T-helper 2 cell treated with Interferon-gamma antibody and Interleukin-4, amounts not matched to agents 100 ng/mL and 5 ng/mL, for 36 hours (primary cell): Measurements from ENCODE around the gene ALDH1L1. TPM values are rescaled to one million over a fixed set of nuclear protein-coding genes. Genes with fewer than 3 reads are reported as not detected.

Source experiments
- intact Hi-C: fragments of 100-400 bp; cut with micrococcal nuclease; formaldehyde crosslinking; loops from one replicate; pipeline ENCODE4 v1.15.1; 2023
- total RNA-seq: library from RNA; stranded (reverse); gene quantifications from 2 replicates; pipeline ENCODE4 v1.2.3, GENCODE V29; 2022

The ALDH1L1 gene
- total RNA-seq, 1 donor from 2014 or later = not detected

DNA sequence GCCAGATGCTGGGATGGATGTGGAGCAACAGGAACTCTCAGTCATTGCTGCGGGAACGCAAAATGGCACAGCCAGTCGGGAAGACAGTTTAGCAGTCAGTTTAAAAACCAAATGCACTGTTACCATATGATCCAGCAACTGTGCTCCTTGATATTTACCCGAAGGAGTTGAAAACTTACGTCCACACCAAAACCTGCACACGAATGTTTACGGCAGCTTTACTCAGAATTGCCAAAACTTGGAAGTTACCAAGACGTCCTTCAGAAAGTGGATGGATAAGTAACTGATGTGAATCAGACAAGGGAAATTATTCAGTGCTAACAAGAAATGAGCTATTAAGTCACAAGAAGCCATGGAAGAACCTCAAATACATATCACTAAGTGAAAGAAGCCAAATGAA, 60.4 kb downstream of the ALDH1L1 start:
- intact Hi-C loops = no loop called here

DNA sequence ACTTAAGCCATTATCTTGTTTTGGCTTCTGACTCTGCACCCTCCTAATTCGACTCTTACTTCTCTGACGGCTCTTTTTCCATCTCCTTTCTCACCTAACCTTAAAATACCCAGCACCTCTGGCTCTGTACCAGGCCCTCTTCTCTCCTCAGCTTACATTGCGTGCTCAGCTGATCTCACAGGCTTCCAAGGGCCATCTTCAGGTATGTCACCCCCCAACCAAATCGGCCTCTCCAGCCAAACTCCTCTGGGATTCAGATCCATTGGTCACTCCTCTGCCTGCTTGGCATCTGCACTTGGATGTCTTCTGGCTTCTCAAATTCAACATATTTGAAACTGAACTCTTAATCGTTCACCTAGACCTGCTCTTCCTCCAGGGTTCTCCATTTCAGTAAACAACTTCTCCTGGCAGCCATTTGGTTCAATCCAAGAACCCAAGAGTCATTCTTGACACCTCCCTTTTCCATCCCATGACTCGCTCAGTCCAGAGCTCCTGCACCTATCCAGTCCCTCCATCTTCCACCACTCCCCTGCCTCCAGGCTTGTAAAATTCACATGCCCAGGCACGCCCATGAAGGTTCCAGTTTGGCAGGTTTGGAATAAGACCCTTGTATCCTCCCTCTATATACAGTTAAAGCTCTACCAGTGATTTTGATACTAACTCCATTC, 61.2 kb downstream of the ALDH1L1 start:
- intact Hi-C loops = no loop called here

DNA sequence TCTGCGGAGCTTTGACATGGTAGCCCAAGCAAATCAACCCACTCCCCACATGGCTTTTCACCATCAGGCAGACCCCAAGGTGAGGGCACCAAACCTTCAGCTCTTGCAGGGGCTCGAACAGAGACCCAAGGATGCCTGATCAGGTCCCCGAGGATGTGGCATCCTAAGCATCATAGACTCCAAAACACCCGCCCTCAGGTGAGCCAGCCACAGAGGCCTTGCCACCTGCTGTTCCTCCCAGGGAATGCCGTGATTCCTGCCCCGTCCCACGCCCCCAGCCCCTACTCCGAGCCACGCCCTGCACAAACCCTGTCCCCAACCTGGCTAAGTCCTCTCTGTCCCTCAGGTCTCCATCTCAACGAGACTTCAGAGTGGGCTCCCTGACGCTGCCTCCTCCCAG, 61.8 kb downstream of the ALDH1L1 start:
- intact Hi-C loops = no loop called here

DNA sequence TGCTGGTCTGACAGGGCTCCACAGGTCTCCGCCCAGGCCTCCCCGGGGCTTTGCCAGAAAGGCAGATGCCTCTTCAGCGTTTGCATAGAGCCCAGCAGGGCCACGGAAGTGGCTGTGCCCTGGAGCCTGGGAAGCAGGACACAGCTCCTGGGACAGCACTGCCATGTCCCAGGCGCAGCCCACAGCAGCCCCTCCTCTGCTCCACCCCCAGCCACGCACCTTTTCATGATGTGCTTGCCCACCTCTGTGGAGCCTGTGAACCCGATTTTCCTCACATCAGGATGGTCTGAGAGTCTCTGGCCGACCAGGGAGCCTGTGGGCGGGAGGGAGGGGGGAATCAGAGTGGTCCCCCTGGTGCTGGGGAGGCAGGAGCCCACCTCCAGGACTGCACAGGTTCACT, 62.6 kb downstream of the ALDH1L1 start:
- intact Hi-C loops = no loop called here

DNA sequence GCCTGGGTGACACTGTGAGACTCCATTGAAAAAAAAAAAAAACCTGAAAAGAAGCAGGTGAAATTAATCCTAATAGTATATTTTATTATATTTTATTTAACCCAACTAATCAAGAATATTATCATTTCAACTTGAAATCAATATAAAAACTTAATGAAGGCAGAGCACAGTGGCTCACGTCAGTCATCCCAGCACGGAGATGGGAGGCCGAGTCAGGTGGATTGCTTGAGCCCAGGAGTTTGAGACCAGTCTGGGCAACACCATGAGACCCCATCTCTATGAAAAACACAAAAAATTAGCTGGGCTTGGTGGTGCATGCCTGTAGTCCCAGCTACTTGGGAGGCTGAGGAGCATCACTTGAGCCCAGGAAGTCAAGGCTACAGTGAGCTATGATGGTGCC, 63.2 kb downstream of the ALDH1L1 start:
- intact Hi-C loops = no loop called here

DNA sequence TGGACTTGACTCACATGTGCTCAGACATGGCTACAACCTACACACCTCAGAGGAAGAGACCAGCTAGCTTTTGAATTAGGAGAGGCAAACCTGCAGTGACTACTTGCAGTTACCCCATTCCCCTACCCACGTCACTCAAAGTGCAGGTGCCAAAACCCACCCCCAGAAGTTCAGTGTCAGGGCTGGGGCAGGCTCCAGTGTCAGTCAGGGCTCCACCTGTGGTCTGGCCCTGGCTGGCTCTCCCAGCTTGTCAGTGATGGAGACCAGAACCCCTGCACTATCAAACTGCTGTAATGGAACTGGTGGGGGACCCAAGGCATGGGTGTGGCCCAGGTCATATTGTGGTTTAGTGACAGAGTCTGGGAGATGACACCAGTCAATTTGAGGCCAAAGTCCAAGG, 63.9 kb downstream of the ALDH1L1 start:
- intact Hi-C loops = no loop called here

DNA sequence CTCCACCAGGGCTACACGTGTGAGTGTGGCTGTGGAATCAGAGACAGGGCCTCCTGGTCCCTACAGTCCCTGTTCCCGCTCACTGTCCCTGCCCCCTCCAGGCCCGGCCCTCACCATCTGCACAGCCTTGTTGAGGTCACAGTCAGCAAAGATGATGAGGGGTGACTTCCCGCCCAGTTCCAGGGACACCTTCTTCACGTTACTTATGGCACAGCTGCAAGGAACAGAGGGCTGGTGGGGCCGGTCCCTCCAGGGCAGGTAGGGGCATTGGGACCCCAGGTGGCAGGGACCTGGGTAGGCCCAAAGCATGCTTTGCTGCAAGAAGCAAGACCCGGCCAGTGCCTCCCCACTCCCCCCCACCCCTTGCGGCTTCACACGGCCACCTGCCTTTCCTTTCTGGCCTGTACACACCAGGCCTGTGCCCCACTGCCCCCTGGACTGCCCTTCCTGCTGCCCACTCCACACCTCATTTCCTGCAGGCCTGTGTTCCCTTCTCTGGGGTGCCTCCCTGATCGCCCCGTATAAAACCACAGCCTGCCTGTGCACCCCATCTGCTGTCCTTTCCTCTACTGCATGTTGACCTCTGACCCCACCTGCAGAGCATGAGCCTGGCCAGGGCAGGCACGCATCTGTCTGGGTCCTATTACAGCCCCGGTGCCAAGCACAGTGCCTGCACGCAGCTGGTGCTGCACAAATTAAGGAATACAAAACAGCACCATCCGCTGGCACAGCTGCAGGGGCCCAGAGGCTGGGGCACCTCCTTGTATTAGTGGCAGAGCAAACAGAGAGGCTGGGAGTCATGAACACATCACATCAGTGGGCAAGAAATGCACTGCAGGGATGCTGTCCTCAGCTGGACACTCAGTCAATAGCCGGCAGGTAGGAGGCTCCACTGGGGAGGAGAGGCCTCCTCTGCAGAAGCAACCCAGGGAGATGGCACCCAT, 65.7 kb downstream of the ALDH1L1 start:
- intact Hi-C loops = no loop called here

DNA sequence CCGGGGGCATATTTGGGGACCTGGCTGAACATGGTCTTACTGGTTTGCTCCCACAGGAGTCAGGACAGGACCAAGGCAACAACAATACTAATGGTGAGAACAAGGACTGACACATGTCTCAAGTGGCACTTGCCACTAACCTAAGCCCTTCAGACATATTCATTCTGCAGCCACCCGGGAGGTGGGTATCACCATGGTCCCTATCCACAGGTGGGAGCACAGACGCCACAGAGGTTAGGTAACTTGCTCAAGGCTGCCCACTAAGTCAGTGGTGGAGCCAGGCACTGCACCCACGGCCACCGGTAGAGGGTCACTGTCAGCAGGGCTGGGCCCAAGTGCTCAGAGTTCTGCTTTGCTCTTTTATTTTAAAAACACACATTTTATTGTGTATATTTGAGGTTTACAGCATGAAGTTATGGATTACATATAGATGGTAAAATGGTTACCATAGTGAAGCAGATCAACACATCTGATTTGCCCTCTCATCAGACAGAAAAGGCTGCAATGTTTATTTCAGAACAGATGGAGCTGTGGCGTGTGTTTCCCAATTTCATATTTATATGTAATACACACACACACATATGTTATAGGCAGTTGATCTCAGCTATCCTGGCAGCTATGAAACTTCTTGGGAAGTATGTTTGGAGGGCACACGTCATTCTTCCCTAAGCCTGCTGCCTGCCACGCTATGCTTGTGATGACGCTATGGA, 66.5 kb downstream of the ALDH1L1 start:
- intact Hi-C loops = no loop called here

DNA sequence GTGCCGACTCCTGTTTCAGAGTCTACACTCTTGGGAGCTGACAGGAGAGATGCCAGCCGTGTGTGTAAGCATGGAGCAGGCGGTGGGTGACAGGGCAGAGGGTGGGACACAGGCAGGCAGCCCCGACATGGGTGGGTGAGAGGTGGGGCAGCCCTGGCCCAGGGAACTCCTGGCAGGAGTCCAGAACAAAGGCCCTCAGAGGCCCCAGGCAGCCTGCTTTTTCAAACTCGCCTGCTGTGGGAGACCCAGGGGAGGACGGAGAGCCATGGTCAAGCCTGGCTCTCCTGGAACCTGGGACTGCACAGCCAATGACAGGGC, 67.2 kb downstream of the ALDH1L1 start:
- intact Hi-C loops = no loop called here

DNA sequence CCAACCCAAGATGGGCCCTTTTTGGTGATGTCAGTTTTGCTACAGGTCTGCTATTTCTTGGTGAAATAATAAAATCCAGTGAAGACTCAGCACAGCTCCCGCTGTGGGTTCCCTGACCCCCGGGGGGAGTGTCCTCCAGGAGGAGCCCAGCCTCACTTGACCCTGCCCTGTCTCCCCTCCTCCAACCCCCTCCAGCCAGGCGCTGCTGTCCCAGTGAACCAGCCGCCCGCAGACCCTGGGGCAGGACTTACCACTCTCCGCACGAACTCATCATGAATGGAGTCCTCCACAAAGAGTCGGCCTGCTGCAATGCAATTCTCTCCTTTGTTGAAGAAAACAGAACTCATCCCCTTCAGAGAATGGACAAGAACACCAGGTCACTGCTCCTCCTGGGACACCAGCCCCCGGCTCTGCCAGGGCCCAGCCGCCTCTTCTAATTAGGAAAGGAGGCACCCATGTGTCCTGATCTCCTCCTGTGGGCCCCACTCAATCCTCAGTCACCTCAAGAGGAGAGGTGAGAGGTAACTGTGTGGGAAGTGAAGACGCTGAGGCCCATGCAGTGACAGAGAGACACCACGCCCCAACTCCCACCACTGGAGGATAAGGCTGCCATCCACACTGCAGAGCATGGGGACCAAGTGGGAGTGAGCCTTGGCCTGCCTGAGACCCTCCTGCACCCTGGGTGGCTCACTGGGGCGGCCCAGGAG, 67.7 kb downstream of the ALDH1L1 start:
- intact Hi-C loops = no loop called here

DNA sequence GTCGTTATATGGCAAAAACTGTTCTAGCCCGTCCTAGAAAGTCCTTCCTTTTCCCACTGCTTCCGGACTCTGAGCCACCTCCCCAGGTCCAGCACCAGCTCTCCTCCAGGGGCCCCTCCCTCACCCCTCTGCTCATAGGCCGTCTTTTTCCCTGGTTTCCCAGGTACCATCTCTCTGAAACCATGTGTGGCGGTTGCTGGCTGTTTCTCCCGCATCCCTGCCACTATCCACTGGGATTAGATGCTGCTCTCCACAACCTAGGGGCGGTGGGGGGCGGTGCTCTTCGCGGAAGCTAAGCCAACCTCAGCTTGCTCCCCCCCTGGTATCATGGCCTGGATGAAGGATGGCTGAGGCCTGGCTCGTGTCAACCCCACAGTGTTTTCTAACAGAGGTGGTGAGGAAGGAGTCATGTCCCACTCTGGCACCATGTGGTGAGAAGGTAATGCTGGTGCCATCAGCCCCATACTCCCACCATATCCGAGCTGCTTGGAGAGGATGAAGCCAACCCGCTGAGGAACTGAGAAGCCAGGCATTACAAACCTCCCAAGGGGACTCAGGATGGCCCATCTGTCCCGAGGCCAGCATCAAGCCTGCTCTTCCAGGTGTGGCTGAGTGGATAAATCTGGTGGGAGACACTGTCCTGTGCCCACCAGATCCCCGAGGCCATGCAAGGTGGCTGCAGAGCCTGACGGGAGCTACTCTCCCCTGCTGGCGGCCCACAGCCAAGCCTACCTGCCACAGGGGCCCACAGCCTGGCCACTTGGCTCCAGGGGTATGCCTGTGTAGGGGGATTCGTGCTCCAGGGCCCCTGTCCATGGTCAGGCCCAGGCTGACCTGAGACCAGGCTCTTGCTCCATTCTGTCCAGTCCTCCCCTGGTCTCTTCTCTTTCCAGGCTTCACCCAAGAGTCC, 68.6 kb downstream of the ALDH1L1 start:
- intact Hi-C loops = no loop called here

DNA sequence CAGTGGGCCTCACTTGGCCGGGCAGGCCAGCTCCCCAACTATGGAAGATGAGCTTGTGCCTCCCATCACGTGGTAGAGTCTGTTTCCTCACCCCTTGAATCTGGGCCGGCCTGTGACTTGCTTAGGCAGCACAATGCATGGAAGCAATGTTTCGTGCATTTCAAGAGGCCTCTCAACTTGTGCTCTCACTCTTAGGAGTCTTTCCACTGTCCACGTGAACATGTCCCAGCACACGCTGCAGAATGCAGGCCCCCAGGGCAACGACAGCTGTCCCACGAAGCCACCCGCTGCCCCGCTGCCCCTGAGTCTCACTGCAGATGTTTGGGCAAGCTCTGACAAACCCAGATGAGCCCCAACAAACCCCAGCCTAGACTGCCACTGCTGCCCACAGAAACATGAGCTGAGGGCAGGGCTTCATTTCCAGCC, 69.2 kb downstream of the ALDH1L1 start:
- intact Hi-C loops = no loop called here

DNA sequence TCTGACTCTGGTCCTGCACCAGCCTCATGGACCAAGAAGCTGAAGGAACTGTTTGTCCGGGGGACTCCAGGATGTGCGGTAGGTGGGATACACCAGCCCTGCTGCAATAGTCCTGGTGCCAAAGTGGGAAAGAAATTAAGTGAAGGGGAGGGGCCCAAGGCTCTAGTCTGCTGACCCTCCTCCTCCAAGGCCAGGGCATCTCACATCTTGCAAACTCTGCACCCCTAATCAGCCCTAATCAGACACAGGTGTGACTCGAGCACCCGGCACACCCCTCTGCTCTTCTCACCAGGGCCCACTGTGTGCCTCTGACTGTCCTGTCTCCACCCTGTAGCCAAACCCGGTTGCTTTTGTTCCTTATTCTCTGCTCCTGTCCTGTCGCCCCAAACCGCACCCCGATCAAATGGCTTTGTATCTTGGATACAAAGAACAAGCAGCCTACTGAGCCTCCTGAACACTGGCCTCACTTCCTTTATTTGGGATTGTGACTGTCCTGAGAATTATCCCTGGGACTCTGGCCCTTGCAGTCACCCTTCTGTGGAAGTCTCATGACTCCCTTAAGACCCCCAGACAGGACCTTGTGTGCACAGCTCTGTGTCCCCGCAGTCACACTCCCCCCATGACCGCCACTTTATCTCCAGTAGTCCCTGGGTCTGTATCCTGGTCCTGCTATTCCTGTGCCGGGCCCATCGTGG, 69.8 kb downstream of the ALDH1L1 start:
- intact Hi-C loops = no loop called here

DNA sequence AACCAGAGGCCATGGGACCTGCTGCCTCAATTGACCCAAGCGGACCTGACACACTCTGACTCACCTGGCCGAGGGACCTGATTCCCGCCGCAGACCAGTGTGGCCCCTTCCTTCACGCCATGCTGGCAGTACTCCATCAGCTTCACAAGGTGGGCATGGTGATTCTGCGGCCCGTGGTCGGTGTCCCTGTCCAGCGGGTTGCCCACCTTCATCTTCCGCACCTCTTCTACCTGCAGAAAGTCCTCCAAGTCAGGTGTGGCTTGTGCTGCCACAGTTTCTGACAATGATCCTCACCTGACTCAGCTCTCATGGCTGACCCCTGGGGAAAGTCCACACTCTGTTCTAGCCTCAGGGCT, 70.5 kb downstream of the ALDH1L1 start:
- intact Hi-C loops = no loop called here

DNA sequence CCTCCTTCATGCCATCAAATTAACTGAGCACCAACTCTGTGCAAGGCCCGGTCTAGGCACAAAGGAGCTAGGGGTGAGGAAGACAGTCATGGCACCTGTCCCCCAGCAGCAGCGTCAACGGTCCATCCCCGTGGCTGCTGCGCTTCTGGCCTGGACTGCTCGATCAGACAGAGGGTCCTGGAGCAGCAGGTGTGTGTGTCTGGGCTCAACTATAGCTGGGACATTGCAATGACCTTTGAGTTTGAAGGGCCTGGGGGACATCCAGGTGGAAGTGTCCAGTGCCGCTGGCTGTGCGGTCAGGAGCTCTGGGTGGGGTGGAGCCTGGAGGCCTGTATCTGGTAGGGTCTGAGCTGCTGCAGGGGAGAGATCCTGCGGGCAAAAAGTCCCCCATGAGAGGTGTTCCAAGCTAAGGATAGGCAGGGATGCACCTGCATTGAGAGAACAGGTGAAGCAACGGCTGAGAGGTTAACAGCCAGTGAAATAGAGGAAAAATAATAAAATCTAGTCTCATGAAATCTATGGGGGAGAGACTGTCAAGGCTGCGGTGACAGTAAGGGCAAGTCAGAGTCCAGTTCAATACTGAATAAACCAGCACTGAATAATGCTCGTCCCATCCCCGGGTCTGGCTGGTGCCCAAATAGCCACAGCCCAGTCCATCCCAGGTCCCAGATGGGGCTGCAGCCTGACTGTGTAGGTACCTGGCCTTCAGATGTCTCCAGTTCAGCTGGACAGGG, 71.1 kb downstream of the ALDH1L1 start:
- intact Hi-C loops = no loop called here

DNA sequence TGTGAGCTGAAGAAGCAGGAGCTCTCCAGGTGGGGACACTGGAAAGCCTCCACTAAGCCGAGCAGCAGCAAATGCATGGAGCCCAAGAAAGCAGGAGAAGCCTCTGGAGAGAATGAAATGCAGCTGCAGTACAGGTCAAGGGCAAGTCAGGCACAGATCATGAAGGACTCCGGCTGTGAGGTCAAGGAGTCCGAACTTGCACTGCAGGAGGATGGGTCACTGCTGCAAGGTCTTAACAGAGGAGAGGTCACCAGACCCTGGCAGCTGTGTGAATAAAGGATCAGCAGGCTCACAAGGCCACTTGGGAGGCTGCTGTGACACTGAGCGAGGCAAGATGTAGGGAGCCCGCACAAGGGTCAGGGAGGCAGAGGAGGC, 71.7 kb downstream of the ALDH1L1 start:
- intact Hi-C loops = no loop called here

DNA sequence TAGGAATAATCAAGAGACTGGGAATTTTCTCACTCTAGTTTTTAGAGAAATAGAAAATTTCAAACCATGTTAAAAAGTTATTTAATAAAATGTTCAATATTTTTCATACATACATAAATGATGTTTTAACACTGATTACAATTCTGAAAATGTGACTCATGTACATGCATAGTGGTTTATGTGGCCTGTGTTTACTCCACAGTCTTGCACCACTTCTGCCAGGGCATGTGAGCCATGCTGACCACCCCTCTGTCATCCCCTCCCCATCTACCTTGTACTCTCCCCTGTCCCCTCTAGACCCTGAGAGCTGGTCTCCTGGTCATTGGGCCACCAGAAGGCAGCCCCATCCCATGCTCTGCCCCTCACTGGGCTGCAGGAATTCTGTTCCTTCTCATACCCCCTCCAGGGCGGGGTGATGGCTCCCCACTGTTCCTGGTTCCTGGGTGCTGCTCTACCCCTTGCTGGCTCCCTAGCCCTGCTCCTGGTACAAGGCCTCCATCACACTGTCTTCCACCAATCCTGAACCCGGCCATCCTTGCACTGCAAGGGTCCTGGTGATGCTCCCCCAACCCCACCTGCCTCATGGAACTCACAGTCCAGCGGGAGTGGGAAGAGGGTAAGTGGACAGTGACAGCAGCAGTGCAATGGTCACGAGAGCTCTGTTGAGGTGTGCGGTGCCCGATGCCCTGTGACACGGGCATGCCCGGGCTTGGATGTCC, 72.3 kb downstream of the ALDH1L1 start:
- intact Hi-C loops = no loop called here

DNA sequence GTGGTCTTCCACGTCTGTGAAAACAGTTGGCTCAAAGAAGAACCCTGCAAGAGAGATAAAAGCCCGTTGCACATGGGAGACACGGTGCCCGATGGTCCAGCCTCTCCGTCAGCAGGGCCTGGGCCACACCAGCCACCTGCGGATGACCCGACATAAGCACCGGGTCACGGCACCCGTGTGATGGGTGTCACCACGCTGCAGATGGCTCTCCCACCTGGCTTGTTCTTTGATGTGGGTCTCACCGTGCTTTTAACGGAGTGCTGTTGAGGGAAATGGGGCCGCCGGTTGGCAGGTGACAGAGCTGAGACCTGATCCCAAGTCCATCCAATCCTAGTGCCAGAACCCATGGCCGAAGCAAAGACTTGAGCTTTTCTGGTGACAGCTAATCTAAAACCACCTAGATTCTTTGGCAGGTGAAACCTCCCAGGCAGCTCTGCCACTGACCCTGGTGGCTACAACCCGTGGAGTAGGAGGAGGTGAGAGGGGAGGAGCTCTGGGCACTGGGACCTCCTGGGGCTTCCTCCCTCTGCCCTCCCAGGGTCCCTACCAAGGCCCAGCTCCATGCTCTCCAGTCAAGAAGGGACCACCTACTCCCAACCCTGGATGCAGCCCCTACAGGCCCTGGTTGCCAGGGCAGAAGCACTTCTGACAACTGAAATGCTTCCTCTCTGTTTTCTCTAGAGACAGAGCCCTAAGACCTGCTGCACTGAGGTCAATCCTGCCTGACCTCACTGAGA, 73.0 kb downstream of the ALDH1L1 start:
- intact Hi-C loops = no loop called here
